ENCODE data around the gene WDR59. TPM values are rescaled to one million over a fixed set of nuclear protein-coding genes. Genes with fewer than 3 reads are reported as not detected.
A peak's percentile ranks its signal among the peaks of the same experiment; 100 is the strongest.

WDR59 gene
- total and polyA plus RNA-seq, 2 donors (not counting 1 experiment from before 2014, with no cell fraction given): 52.6 to 127 TPM

DNA sequence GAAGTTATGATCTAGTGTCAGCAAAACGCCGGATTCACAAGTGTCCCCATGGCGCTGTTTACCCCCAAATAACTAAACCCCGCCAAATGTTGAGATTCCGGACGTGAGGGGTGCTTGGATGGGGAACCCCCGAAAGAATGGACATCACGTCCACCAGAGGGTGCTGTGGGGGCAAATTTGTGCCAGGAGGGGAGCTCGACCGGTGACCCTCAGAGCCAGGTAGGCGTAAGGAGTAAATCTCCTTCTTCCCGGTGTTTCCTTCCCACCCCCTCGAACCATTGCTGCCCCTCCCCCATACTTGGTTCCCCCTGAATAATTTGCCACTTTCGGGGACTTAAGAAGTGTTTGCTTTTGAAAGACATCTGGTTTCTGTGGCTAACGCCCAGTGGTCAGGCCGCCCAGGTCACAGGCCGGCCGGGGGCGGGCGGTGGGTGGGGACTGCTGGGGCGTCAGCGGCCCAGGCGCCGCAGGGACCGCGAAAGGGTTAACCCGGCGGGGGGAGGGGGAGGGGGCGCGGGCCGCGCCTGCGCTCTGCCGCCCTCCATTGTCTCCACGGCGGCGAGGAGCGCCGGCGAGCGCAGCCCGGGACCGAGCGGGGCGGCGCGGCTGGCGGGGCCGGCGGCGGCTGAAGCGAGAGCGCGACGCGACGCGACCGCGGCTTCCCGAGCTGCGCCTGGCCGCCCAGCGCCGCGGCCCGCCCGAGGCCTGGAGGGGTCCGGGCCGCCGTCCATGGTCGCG lies 13.7 kb upstream of the WDR59 start, which contains the start of gene ZNRF1:
Gene ZNRF1, plus strand, starts transcription at position 544 of the 738 bp plus-strand sequence. CDS start 648 bp downstream, outside the sequence.
- Histone ChIP-seq H3K4me1 (ENCODE audit: control insufficient read depth in 2 of 2, insufficient read depth in 2 of 2, low read length in 2 of 2) (peaks cover 24 to 25% of the 10 kb centered on the region in 2 donors), H3K79me2 (ENCODE audit: control insufficient read depth, insufficient read depth, low read length) (no peaks in the 10 kb centered on the region), H3K4me3 (ENCODE audit: control extremely low read depth in 1 of 5, extremely low read depth in 1 of 5, insufficient read depth in 1 of 5, low read depth in 2 of 5, low read length in 4 of 5) (peak within 1 kb of the TSS; percentile 21 to 75 (median 48)), H2AFZ (ENCODE audit: insufficient read depth, low read depth, low read length, poor library complexity, severe bottlenecking) (peak within 1 kb of the TSS; percentile 57), H3K9ac (ENCODE audit: low read length) (peak within 1 kb of the TSS; percentile 71), H3K4me2 (replicated peaks; ENCODE audit: low read depth, low read length, poor library complexity, severe bottlenecking) (peak within 1 kb of the TSS; percentile 96), H4K20me1 (ENCODE audit: control insufficient read depth, insufficient read depth, low read length, poor library complexity, severe bottlenecking) (no peaks in the 10 kb centered on the region), H3K36me3 (replicated peaks in 1 of 2; ENCODE audit: control extremely low read depth in 1 of 2, control insufficient read depth in 1 of 2, extremely low read depth in 1 of 2, insufficient read depth in 2 of 2, low read length in 1 of 2) (no peaks in the 10 kb centered on the region), H3K9me3 (ENCODE audit: control extremely low read depth in 1 of 3, control insufficient read depth in 2 of 3, insufficient read depth in 1 of 3, low read length in 2 of 3) (peaks cover 0 to 7% (median 0%) of the 10 kb centered on the region in 3 donors), H3K27ac (ENCODE audit: low read length in 2 of 2) (no peak within 1 kb of the TSS), H3K27me3 (replicated peaks in 1 of 4; ENCODE audit: control extremely low read depth in 1 of 4, control insufficient read depth in 3 of 4, insufficient read depth in 4 of 4, low read length in 3 of 4) (peaks cover 0 to 58% (median 21%) of the 10 kb centered on the region in 4 experiments)
- TF ChIP-seq CTCF (IDR thresholded peaks at IDR 0.05) (peak; percentile 77), EZH2 (IDR thresholded peaks at IDR 0.05; ENCODE audit: borderline replicate concordance, insufficient read depth, low read depth, low read length, poor library complexity, severe bottlenecking) (no peak)
- DNase-seq (peak; percentile 81), ATAC-seq (ENCODE audit: low read depth) (peak; percentile 79)
- Mint-ChIP-seq H3K4me1 (peaks cover 17% of the 10 kb centered on the region), H3K27ac (peak within 1 kb of the TSS; percentile 82), H3K27me3 (peaks cover 51% of the 10 kb centered on the region), H3K9me3 (ENCODE audit: insufficient read depth) (no peaks in the 10 kb centered on the region), H3K4me3 (peak within 1 kb of the TSS; percentile 91)
- POLR2A ChIA-PET: no interaction called here
- intact Hi-C loops (cut with micrococcal nuclease): loop anchor here (1.0 kb wide), 2 partner anchors 13 to 77 kb away; partner anchors contain the start of gene WDR59
- under 1% methylated on average over 57 of the region's 73 CpGs for WGBS (ENCODE audit: insufficient coverage)
- CTCF ChIA-PET: interaction anchor here (0.5 to 4.1 kb wide), 10 partner anchors 12 to 706 kb away, joined by 3 to 87 read pairs (median 4); partner anchors contain the start of gene WDR59

GRCh38 chr16:74997042-74997491 lies 12.1 kb upstream of the WDR59 start:
- Histone ChIP-seq H3K27ac (ENCODE audit: low read length in 2 of 2) (no peak overlapping the region), H3K36me3 (replicated peaks in 1 of 2; ENCODE audit: control extremely low read depth in 1 of 2, control insufficient read depth in 1 of 2, extremely low read depth in 1 of 2, insufficient read depth in 2 of 2, low read length in 1 of 2) (no peaks in the 10 kb centered on the region), H3K9me3 (ENCODE audit: control extremely low read depth in 1 of 3, control insufficient read depth in 2 of 3, insufficient read depth in 1 of 3, low read length in 2 of 3) (peaks cover 0 to 7% (median 0%) of the 10 kb centered on the region in 3 donors), H3K4me2 (replicated peaks; ENCODE audit: low read depth, low read length, poor library complexity, severe bottlenecking) (no peak overlapping the region), H4K20me1 (ENCODE audit: control insufficient read depth, insufficient read depth, low read length, poor library complexity, severe bottlenecking) (no peaks in the 10 kb centered on the region), H3K79me2 (ENCODE audit: control insufficient read depth, insufficient read depth, low read length) (no peaks in the 10 kb centered on the region), H3K27me3 (replicated peaks in 1 of 4; ENCODE audit: control extremely low read depth in 1 of 4, control insufficient read depth in 3 of 4, insufficient read depth in 4 of 4, low read length in 3 of 4) (peaks cover 0 to 52% (median 18%) of the 10 kb centered on the region in 4 experiments), H3K9ac (ENCODE audit: low read length) (no peak overlapping the region), H2AFZ (ENCODE audit: insufficient read depth, low read depth, low read length, poor library complexity, severe bottlenecking) (no peak overlapping the region), H3K4me1 (ENCODE audit: control insufficient read depth in 2 of 2, insufficient read depth in 2 of 2, low read length in 2 of 2) (peaks cover 24 to 25% of the 10 kb centered on the region in 2 donors), H3K4me3 (ENCODE audit: control extremely low read depth in 1 of 5, extremely low read depth in 1 of 5, insufficient read depth in 1 of 5, low read depth in 2 of 5, low read length in 4 of 5) (no peak overlapping the region)
- Mint-ChIP-seq H3K9me3 (ENCODE audit: insufficient read depth) (no peaks in the 10 kb centered on the region), H3K4me1 (peaks cover 17% of the 10 kb centered on the region), H3K27me3 (peaks cover 36% of the 10 kb centered on the region), H3K4me3 (no peak overlapping the region), H3K27ac (no peak overlapping the region)
- intact Hi-C loops (cut with micrococcal nuclease): no loop called here
- no peak for TF ChIP-seq CTCF (IDR thresholded peaks at IDR 0.05)
- no peak for TF ChIP-seq EZH2 (IDR thresholded peaks at IDR 0.05; ENCODE audit: borderline replicate concordance, insufficient read depth, low read depth, low read length, poor library complexity, severe bottlenecking)
- WGBS (ENCODE audit: insufficient coverage): 100% methylated on average over 1 of the region's 8 CpGs
- ATAC-seq (ENCODE audit: low read depth) (no peak), DNase-seq (no peak)
- ChIA-PET CTCF (interaction anchor here (1.8 to 4.1 kb wide), 4 partner anchors 11 to 114 kb away, joined by 6 to 87 read pairs (median 24); partner anchors contain the start of gene WDR59), POLR2A (no interaction called here)
